PC-9 (cell line): ENCODE data around the gene C1QTNF12. TPM values are rescaled to one million over a fixed set of nuclear protein-coding genes. Genes with fewer than 3 reads are reported as not detected.

Experiments used
- BruUV-seq: library from RNA; stranded (reverse); fragments of 400-500 nt; replicated peaks from 2 replicates; lab custom pipeline; 2021; lab: Mats Ljungman, UMichigan
- CTCF ChIA-PET: fragments of 300-600 bp; sonication (Branson Sonifier 250); formaldehyde crosslinking; loops from one replicate; lab custom pipeline; 2022; ENCODE audit warnings: antibody characterized with exemption; lab: Charles Lee
- POLR2A ChIA-PET: fragments of 300-600 bp; sonication (Branson Sonifier 250); formaldehyde crosslinking; loops from one replicate; lab custom pipeline; 2022; ENCODE audit warnings: antibody characterized with exemption; ENCODE audit not compliant: unreplicated experiment; lab: Charles Lee
- DNase-seq, 2 experiments: peaks; one replicate each; pipeline versions ENCODE4 v3.0.0 to v3.0.0-alpha.2; 2015 to 2022; ENCODE audit warnings: mixed read lengths in 1 of 2
- H2AFZ ChIP-seq: fragments of 200-600 bp; sonication (generic); 2 replicates; pipeline ENCODE4 v1.8.1; 2017; ENCODE audit warnings: antibody characterized with exemption
- H3F3A ChIP-seq: fragments of 200-600 bp; sonication (generic); 2 replicates; pipeline ENCODE4 v1.8.1; 2017; ENCODE audit warnings: antibody characterized with exemption, mild to moderate bottlenecking, low read depth; ENCODE audit not compliant: insufficient read depth
- H3K27ac ChIP-seq: fragments of 200-600 bp; sonication (generic); 2 replicates; pipeline ENCODE4 v1.6.1; 2016; ENCODE audit warnings: mixed run types
- H3K27me3 ChIP-seq: fragments of 200-600 bp; sonication (generic); 2 replicates; pipeline ENCODE4 v1.6.1; 2016; ENCODE audit warnings: low read depth, mixed run types; ENCODE audit not compliant: insufficient read depth
- H3K36me3 ChIP-seq: fragments of 200-600 bp; sonication (generic); 2 replicates; pipeline ENCODE4 v1.6.1; 2016; ENCODE audit warnings: low read depth, mixed run types
- H3K4me1 ChIP-seq: fragments of 200-600 bp; sonication (generic); replicated peaks from 2 replicates; pipeline ENCODE4 v1.6.1; 2016; ENCODE audit warnings: mixed run types; ENCODE audit not compliant: insufficient read depth
- H3K4me2 ChIP-seq: fragments of 200-600 bp; sonication (generic); 2 replicates; pipeline ENCODE4 v1.6.1; 2017; ENCODE audit warnings: mixed run types
- H3K4me3 ChIP-seq: fragments of 200-600 bp; sonication (generic); 2 replicates; pipeline ENCODE4 v1.6.1; 2016; ENCODE audit warnings: mixed run types
- H3K79me2 ChIP-seq: fragments of 200-600 bp; sonication (generic); 2 replicates; pipeline ENCODE4 v1.6.1; 2017; ENCODE audit warnings: low read depth, mixed run types
- H3K9me2 ChIP-seq: fragments of 200-600 bp; sonication (generic); 2 replicates; pipeline ENCODE4 v1.8.1; 2017; ENCODE audit warnings: mild to moderate bottlenecking; ENCODE audit not compliant: insufficient read depth
- H3K9me3 ChIP-seq: fragments of 200-600 bp; sonication (generic); 2 replicates; pipeline ENCODE4 v1.8.1; 2016; ENCODE audit warnings: low read depth; ENCODE audit not compliant: insufficient read depth
- H4K20me1 ChIP-seq: fragments of 200-600 bp; sonication (generic); 2 replicates; pipeline ENCODE4 v1.8.1; 2017; ENCODE audit not compliant: insufficient read depth
- EZH2 ChIP-seq: fragments of 200-600 bp; sonication (generic); IDR thresholded peaks from 2 replicates; pipeline ENCODE4 v1.8.0; 2017; ENCODE audit warnings: antibody characterized with exemption, low read depth
- intact Hi-C: fragments of 100-400 bp; cut with micrococcal nuclease; formaldehyde crosslinking; loops from one replicate; pipeline ENCODE4 v1.10.0; 2022; ENCODE audit not compliant: unreplicated experiment
- total RNA-seq: library from RNA; stranded (reverse); gene quantifications from 2 replicates; pipeline ENCODE4 v1.2.3, GENCODE V29; 2021
- TF ChIP-seq, protein P1 (sequence below): fragments of 200-600 bp; sonication (generic); conservative IDR thresholded peaks from 2 replicates; pipeline ENCODE4 v1.6.1; 2017; ENCODE audit warnings: mixed run types, antibody characterized with exemption, mild to moderate bottlenecking, moderate library complexity

Gene C1QTNF12
- total RNA-seq, 1 experiment from 2014 or later: 5.2 TPM

DNA sequence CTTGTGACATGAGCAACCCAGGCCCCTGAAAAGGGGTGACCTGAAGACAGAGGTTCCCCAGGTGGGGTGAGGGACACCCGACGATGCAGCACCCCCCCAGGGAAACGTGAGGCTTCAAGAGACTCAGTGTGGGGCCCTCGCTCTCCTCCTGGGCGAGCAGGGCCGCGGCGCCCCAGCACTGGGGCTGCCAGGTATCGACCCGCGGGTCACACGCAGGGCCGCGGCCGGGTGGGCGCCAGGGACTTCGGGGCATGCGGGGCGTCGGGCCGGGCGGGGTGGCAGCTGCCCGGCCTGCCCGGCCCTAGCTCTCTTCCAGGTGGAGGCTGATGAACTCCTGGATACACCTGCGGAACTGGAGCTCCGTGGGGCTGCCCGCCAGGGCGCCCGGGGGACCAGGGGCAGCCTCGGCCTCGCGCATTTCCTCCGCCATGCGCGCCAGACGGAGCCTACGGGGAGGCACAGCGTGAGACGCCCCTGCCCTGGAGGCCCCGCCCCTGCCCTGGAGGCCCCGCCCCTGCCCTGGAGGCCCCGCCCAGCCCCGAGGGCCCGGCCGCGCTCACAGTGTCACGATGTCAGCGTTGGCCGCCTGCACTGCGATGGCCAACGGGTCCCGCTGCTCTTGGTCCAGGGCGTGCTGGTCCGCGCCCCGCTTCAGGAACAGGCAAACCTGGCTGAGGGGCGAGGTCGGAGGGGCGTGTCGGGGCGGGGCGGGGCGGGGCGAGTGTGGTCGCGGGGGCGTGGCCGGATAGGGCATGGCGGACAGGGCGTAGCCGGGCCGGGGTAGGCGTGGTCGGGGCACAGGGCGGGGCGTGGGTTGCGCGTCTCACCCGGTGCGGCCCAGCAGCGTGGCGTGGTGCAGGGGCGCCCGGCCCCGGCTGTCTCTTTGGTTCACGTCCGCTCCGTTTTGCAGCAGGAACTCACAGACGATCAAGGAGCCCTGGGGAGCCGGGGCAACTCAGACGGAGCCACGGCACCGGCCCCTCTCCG, 47.0 kb upstream of the C1QTNF12 start:
- POLR2A ChIA-PET: no interaction called here
- no peak overlapping the region for H2AFZ ChIP-seq

DNA sequence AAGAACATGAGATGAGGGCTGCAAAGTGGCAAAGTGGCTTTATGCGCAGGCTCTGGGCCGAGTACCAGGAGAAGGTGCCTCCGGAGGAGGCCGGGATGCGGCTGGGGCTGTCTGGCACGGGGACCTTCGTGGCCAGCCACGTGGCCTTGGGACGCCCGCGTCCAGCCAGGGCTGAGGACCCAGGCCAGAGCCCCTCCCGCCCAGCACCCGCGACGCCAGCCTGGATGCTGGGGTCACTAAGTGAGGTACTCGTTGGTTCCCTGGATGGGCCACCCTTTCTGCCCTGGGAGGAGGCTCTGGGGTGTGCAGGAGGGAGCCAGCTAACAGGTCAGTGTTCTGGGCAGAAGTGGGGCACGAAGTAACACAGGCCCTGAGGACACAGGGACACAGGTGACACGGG, 46.3 kb upstream of the C1QTNF12 start:
- CTCF ChIA-PET: no interaction called here
- POLR2A ChIA-PET: no interaction called here
- no peak for DNase-seq
- H3K9me2 ChIP-seq: no peaks in the 10 kb centered on the region
- H3K27me3 ChIP-seq: no peaks in the 10 kb centered on the region
- TF ChIP-seq, protein P1, sequence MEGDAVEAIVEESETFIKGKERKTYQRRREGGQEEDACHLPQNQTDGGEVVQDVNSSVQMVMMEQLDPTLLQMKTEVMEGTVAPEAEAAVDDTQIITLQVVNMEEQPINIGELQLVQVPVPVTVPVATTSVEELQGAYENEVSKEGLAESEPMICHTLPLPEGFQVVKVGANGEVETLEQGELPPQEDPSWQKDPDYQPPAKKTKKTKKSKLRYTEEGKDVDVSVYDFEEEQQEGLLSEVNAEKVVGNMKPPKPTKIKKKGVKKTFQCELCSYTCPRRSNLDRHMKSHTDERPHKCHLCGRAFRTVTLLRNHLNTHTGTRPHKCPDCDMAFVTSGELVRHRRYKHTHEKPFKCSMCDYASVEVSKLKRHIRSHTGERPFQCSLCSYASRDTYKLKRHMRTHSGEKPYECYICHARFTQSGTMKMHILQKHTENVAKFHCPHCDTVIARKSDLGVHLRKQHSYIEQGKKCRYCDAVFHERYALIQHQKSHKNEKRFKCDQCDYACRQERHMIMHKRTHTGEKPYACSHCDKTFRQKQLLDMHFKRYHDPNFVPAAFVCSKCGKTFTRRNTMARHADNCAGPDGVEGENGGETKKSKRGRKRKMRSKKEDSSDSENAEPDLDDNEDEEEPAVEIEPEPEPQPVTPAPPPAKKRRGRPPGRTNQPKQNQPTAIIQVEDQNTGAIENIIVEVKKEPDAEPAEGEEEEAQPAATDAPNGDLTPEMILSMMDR: no peak
- TF ChIP-seq EZH2: no peak
- peaks cover 16% of the 10 kb centered on the region for H3K4me1 ChIP-seq
- H3K36me3 ChIP-seq: no peaks in the 10 kb centered on the region
- no peaks in the 10 kb centered on the region for H3F3A ChIP-seq
- H4K20me1 ChIP-seq: no peaks in the 10 kb centered on the region
- H2AFZ ChIP-seq: no peak overlapping the region
- intact Hi-C loops: loop anchor here (5.0 kb wide), 1 partner anchor 311 kb away; the partner anchor contains the start of gene PERM1
- H3K4me2 ChIP-seq: no peak overlapping the region
- no peaks in the 10 kb centered on the region for H3K9me3 ChIP-seq
- no TSS peak for BruUV-seq
- no peaks in the 10 kb centered on the region for H3K79me2 ChIP-seq
- H3K27ac ChIP-seq: no peak overlapping the region
- no peak overlapping the region for H3K4me3 ChIP-seq

More for the DNA sequence above, 47.0 kb upstream of the C1QTNF12 start:
- no peak for DNase-seq
- peaks cover 16% of the 10 kb centered on the region for H3K4me1 ChIP-seq
- no peaks in the 10 kb centered on the region for H3K9me3 ChIP-seq
- no peaks in the 10 kb centered on the region for H3F3A ChIP-seq
- no TSS peak for BruUV-seq
- no peaks in the 10 kb centered on the region for H3K36me3 ChIP-seq
- H3K27ac ChIP-seq: no peak overlapping the region
- no peaks in the 10 kb centered on the region for H3K9me2 ChIP-seq
- TF ChIP-seq EZH2: no peak
- TF ChIP-seq, protein P1: no peak
- intact Hi-C loops: loop anchor here (5.0 kb wide), 1 partner anchor 311 kb away; the partner anchor contains the start of gene PERM1
- H3K27me3 ChIP-seq: no peaks in the 10 kb centered on the region
- H3K79me2 ChIP-seq: no peaks in the 10 kb centered on the region
- no peaks in the 10 kb centered on the region for H4K20me1 ChIP-seq
- no peak overlapping the region for H3K4me2 ChIP-seq
- no peak overlapping the region for H3K4me3 ChIP-seq
- CTCF ChIA-PET: no interaction called here

DNA sequence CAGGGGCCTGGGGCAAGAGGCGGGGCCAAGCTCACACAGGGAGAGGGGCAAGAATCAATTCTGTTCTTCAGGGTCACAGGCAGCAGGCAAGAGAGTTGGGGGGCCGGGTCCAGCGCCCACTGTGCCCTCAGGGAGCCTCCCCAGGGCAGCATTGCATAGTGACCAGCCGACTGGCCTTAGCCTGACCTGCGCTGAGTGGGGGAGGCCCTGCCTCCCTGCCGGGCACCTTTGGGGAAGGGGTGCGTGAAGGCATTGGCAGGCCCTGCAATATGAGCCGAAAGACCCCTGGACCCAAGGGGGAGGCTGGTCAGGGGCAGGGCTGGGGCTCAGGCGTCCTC, 45.9 kb upstream of the C1QTNF12 start:
- H4K20me1 ChIP-seq: no peaks in the 10 kb centered on the region
- no peak overlapping the region for H3K4me2 ChIP-seq
- H3K4me1 ChIP-seq: peaks cover 16% of the 10 kb centered on the region
- H3K79me2 ChIP-seq: no peaks in the 10 kb centered on the region
- intact Hi-C loops: loop anchor here (5.0 kb wide), 1 partner anchor 310 kb away; the partner anchor contains the start of gene PERM1
- H3K4me3 ChIP-seq: no peak overlapping the region
- no peak for DNase-seq
- H2AFZ ChIP-seq: no peak overlapping the region
- POLR2A ChIA-PET: interaction anchor here (0.5 kb wide), 1 partner anchor 309 kb away, joined by 5 read pairs; no protein-coding TSS in a partner anchor
- CTCF ChIA-PET: interaction anchor here (1.2 kb wide), 1 partner anchor 171 kb away, joined by 4 read pairs; no protein-coding TSS in a partner anchor
- H3K9me3 ChIP-seq: no peaks in the 10 kb centered on the region
- H3K27me3 ChIP-seq: no peaks in the 10 kb centered on the region
- BruUV-seq: no TSS peak
- no peaks in the 10 kb centered on the region for H3K36me3 ChIP-seq
- H3K27ac ChIP-seq: no peak overlapping the region
- TF ChIP-seq, protein P1: no peak
- TF ChIP-seq EZH2: no peak
- H3F3A ChIP-seq: no peaks in the 10 kb centered on the region
- H3K9me2 ChIP-seq: no peaks in the 10 kb centered on the region
